Natural killer cell (primary cell): ENCODE measurements around the gene SMARCA1. TPM values are rescaled to one million over a fixed set of nuclear protein-coding genes. Genes with fewer than 3 reads are reported as not detected.

Source experiments
- ATAC-seq, 3 donors: fragments of 150-1000 bp in 2 of 3; fragments of 200-7000 bp in 1 of 3; cut with Tn5 transposase; 1 replicate in 1 of 3; 2 replicates in 2 of 3; pipeline ENCODE4 v1.10.0; 2021; ENCODE audit warnings: mild to moderate bottlenecking in 2 of 3, moderate library complexity in 2 of 3
- DNase-seq, 2 donors: peaks; one replicate each; pipeline versions ENCODE4 v3.0.0 to v3.0.0-alpha.2; 2013 to 2021; ENCODE audit warnings: mixed read lengths in 1 of 2
- H3K27ac ChIP-seq: one replicate; pipeline ENCODE4 v1.5.1; 2013; ENCODE audit warnings: mild to moderate bottlenecking, low read length
- H3K27me3 ChIP-seq: one replicate; pipeline ENCODE4 v1.6.1; 2013; ENCODE audit warnings: low read length; ENCODE audit not compliant: control insufficient read depth, insufficient read depth
- H3K36me3 ChIP-seq: one replicate; pipeline ENCODE4 v1.6.1; 2013; ENCODE audit warnings: low read length; ENCODE audit not compliant: control insufficient read depth, insufficient read depth
- H3K4me1 ChIP-seq: one replicate; pipeline ENCODE4 v1.6.1; 2013; ENCODE audit warnings: low read length; ENCODE audit not compliant: control insufficient read depth, insufficient read depth
- H3K4me3 ChIP-seq: one replicate; pipeline ENCODE4 v1.5.1; 2013; ENCODE audit warnings: low read length
- H3K9me3 ChIP-seq: one replicate; pipeline ENCODE4 v1.6.1; 2013; ENCODE audit warnings: low read length; ENCODE audit not compliant: control insufficient read depth, insufficient read depth
- H3K27ac Mint-ChIP-seq, 2 donors: one replicate each; pipeline ENCODE4 v1.8.0; 2022; ENCODE audit warnings: mild to moderate bottlenecking in 2 of 2, mixed read lengths in 2 of 2, moderate library complexity in 1 of 2
- H3K27me3 Mint-ChIP-seq, 2 donors: one replicate each; pipeline ENCODE4 v1.8.0; 2022; ENCODE audit warnings: low read depth in 2 of 2, mixed read lengths in 2 of 2
- H3K36me3 Mint-ChIP-seq: one replicate; pipeline ENCODE4 v1.8.0; 2022; ENCODE audit warnings: mixed read lengths
- H3K4me1 Mint-ChIP-seq, 2 donors: one replicate each; pipeline ENCODE4 v1.8.0; 2022; ENCODE audit warnings: mixed read lengths in 2 of 2
- H3K4me3 Mint-ChIP-seq: one replicate; pipeline ENCODE4 v1.8.0; 2022; ENCODE audit warnings: mild to moderate bottlenecking, moderate library complexity, mixed read lengths
- H3K9me3 Mint-ChIP-seq, 2 donors: one replicate each; pipeline ENCODE4 v1.8.0; 2022; ENCODE audit warnings: mixed read lengths in 2 of 2
- CTCF ChIP-seq: fragments of 200-600 bp; IDR thresholded peaks from one replicate; pipeline ENCODE4 v1.8.0; 2022; ENCODE audit warnings: antibody characterized with exemption
- WGBS: methylation state at CpG from one replicate; pipeline ENCODE4 v1.1.7; 2013; ENCODE audit warnings: missing lambda C conversion rate; ENCODE audit not compliant: insufficient coverage; 5-methylcytosine and 5-hydroxymethylcytosine counted together
- intact Hi-C: fragments of 100-400 bp; cut with micrococcal nuclease; formaldehyde crosslinking; loops from one replicate; pipeline ENCODE4 v1.14.2; 2022
- total RNA-seq, 4 donors: library from RNA; stranded (reverse); fragments of 120-200 nt in 1 of 4; gene quantifications; one replicate each; pipeline versions ENCODE4 v1.2.3 to v1.2.4, GENCODE V29; 2013 to 2022

Gene SMARCA1
- under 1 TPM in 1 of 3 donors, not detected in 2; 0.18 TPM for total RNA-seq
- 0.50 TPM for total RNA-seq (2013)

- no peaks in the 10 kb centered on the region for H3K36me3 Mint-ChIP-seq
- peak within 1 kb of the TSS; percentile 88 for H3K4me3 Mint-ChIP-seq
- no peaks in the 10 kb centered on the region for H3K36me3 ChIP-seq
- no peak for TF ChIP-seq CTCF
- H3K27me3 ChIP-seq: peaks cover 6% of the 10 kb centered on the region
- H3K4me1 ChIP-seq: peaks cover 9% of the 10 kb centered on the region
- H3K4me3 ChIP-seq: peak within 1 kb of the TSS; percentile 55
- no peaks in the 10 kb centered on the region for H3K9me3 Mint-ChIP-seq
- peaks cover 24 to 33% of the 10 kb centered on the region in 2 donors for H3K27me3 Mint-ChIP-seq
- H3K9me3 ChIP-seq: no peaks in the 10 kb centered on the region
- peak in 2 of 3 donors; percentile 44 to 46 for ATAC-seq
- H3K4me1 Mint-ChIP-seq: peaks cover 0 to 23% of the 10 kb centered on the region in 2 donors
- DNase-seq: peak in 1 of 2 donors; percentile 23
- peak within 1 kb of the TSS in 1 of 2 donors; percentile 33 for H3K27ac Mint-ChIP-seq
- 6% methylated on average over 45 of the region's 54 CpGs for WGBS
- intact Hi-C loops: no loop called here
- H3K27ac ChIP-seq: no peak within 1 kb of the TSS
These were observed at the start of gene SMARCA1 for GRCh38 chrX:129523079-129523911. SMARCA1 (minus strand) TSS chrX:129523490; CDS start chrX:129523370, 120 bp downstream.

GRCh38 chrX:129572422-129572821 is 49.1 kb upstream of the SMARCA1 start:
- no peaks in the 10 kb centered on the region for H3K27me3 Mint-ChIP-seq
- Histone ChIP-seq H3K27me3 (no peaks in the 10 kb centered on the region), H3K9me3 (no peaks in the 10 kb centered on the region), H3K36me3 (no peaks in the 10 kb centered on the region), H3K4me1 (no peaks in the 10 kb centered on the region), H3K27ac (no peak overlapping the region), H3K4me3 (no peak overlapping the region)
- intact Hi-C loops: no loop called here
- no peak for ATAC-seq
- no peaks in the 10 kb centered on the region for H3K4me1 Mint-ChIP-seq
- no peak for TF ChIP-seq CTCF
- no CpG with 5 or more reads among the region's 2 CpGs for WGBS
- no peak for DNase-seq
- H3K27ac Mint-ChIP-seq: no peak overlapping the region
- H3K4me3 Mint-ChIP-seq: no peak overlapping the region
- no peaks in the 10 kb centered on the region for H3K9me3 Mint-ChIP-seq
- no peaks in the 10 kb centered on the region for H3K36me3 Mint-ChIP-seq

GRCh38 chrX:129568349-129568748 is 45.1 kb upstream of the SMARCA1 start:
- no peaks in the 10 kb centered on the region for H3K4me1 ChIP-seq
- no peaks in the 10 kb centered on the region for H3K36me3 ChIP-seq
- H3K27ac Mint-ChIP-seq: no peak overlapping the region
- H3K27me3 Mint-ChIP-seq: no peaks in the 10 kb centered on the region
- WGBS: 89% methylated on average over 2 of the region's 3 CpGs
- no peak for TF ChIP-seq CTCF
- ATAC-seq: no peak
- H3K4me3 ChIP-seq: no peak overlapping the region
- no peak overlapping the region for H3K27ac ChIP-seq
- intact Hi-C loops: no loop called here
- DNase-seq: no peak
- no peak overlapping the region for H3K4me3 Mint-ChIP-seq
- H3K27me3 ChIP-seq: no peaks in the 10 kb centered on the region
- H3K9me3 ChIP-seq: no peaks in the 10 kb centered on the region
- peaks cover 8% of the 10 kb centered on the region in 2 donors for H3K4me1 Mint-ChIP-seq
- no peaks in the 10 kb centered on the region for H3K9me3 Mint-ChIP-seq
- H3K36me3 Mint-ChIP-seq: no peaks in the 10 kb centered on the region
